ENCODE data around the gene GET4.
"Not testable (repeated sequence)": the region's sequence is repeated elsewhere in the genome, so short reads cannot be mapped to it uniquely, and the experiment has no call there.

GET4 gene

GRCh38 chr7:908159-908581 is 31.8 kb downstream of the GET4 start:
- H3K79me2 ChIP-seq (ENCODE audit: insufficient read depth, low read length): no peaks in the 10 kb centered on the region
- no peak overlapping the region for H3K27ac ChIP-seq (ENCODE audit: low read depth, low read length, poor library complexity, severe bottlenecking)
- peaks cover under 1% of the 10 kb centered on the region; the same call in 1 of the 2 replicates for H3K27me3 ChIP-seq (ENCODE audit: insufficient read depth, low read length)
- no peaks in the 10 kb centered on the region for H3K36me3 ChIP-seq (ENCODE audit: insufficient read depth, low read length)
- no peak for TF ChIP-seq EZH2 (IDR thresholded peaks at IDR 0.05; ENCODE audit: borderline replicate concordance, low read length)
- TF ChIP-seq, protein P1, sequence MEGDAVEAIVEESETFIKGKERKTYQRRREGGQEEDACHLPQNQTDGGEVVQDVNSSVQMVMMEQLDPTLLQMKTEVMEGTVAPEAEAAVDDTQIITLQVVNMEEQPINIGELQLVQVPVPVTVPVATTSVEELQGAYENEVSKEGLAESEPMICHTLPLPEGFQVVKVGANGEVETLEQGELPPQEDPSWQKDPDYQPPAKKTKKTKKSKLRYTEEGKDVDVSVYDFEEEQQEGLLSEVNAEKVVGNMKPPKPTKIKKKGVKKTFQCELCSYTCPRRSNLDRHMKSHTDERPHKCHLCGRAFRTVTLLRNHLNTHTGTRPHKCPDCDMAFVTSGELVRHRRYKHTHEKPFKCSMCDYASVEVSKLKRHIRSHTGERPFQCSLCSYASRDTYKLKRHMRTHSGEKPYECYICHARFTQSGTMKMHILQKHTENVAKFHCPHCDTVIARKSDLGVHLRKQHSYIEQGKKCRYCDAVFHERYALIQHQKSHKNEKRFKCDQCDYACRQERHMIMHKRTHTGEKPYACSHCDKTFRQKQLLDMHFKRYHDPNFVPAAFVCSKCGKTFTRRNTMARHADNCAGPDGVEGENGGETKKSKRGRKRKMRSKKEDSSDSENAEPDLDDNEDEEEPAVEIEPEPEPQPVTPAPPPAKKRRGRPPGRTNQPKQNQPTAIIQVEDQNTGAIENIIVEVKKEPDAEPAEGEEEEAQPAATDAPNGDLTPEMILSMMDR (IDR thresholded peaks at IDR 0.05; ENCODE audit: low read length): no peak
- H3K4me3 ChIP-seq (ENCODE audit: low read depth, low read length, poor library complexity, severe bottlenecking): no peak overlapping the region
- H3K4me1 ChIP-seq (ENCODE audit: insufficient read depth, low read length, severe bottlenecking): no peaks in the 10 kb centered on the region
- H2AFZ ChIP-seq (ENCODE audit: low read length): no peak overlapping the region
- H3K9me2 ChIP-seq (ENCODE audit: low read depth, low read length): no peaks in the 10 kb centered on the region
- no peak overlapping the region for H3K9ac ChIP-seq (ENCODE audit: low read length)
- H3K4me2 ChIP-seq (ENCODE audit: low read length): no peak overlapping the region
- no peaks in the 10 kb centered on the region for H4K20me1 ChIP-seq (ENCODE audit: insufficient read depth, low read length)
- H3F3A ChIP-seq (ENCODE audit: insufficient read depth, low read length): no peaks in the 10 kb centered on the region
- no peaks in the 10 kb centered on the region for H3K9me3 ChIP-seq (ENCODE audit: low read length)

GRCh38 chr7:908591-909357 is 32.4 kb downstream of the GET4 start:
- H3K4me2 ChIP-seq (ENCODE audit: low read length); H3K9me3 ChIP-seq (ENCODE audit: low read length); H4K20me1 ChIP-seq (ENCODE audit: insufficient read depth, low read length); H3K27me3 ChIP-seq (ENCODE audit: insufficient read depth, low read length); H3K9me2 ChIP-seq (ENCODE audit: low read depth, low read length); H3K79me2 ChIP-seq (ENCODE audit: insufficient read depth, low read length); H3F3A ChIP-seq (ENCODE audit: insufficient read depth, low read length); H3K36me3 ChIP-seq (ENCODE audit: insufficient read depth, low read length); H3K27ac ChIP-seq (ENCODE audit: low read depth, low read length, poor library complexity, severe bottlenecking); H2AFZ ChIP-seq (ENCODE audit: low read length); H3K4me1 ChIP-seq (ENCODE audit: insufficient read depth, low read length, severe bottlenecking); H3K4me3 ChIP-seq (ENCODE audit: low read depth, low read length, poor library complexity, severe bottlenecking); H3K9ac ChIP-seq (ENCODE audit: low read length): not testable (repeated sequence)
- TF ChIP-seq, protein P1 (IDR thresholded peaks at IDR 0.05; ENCODE audit: low read length): peak; percentile 34; the same call in 1 of the 2 replicates

DNA sequence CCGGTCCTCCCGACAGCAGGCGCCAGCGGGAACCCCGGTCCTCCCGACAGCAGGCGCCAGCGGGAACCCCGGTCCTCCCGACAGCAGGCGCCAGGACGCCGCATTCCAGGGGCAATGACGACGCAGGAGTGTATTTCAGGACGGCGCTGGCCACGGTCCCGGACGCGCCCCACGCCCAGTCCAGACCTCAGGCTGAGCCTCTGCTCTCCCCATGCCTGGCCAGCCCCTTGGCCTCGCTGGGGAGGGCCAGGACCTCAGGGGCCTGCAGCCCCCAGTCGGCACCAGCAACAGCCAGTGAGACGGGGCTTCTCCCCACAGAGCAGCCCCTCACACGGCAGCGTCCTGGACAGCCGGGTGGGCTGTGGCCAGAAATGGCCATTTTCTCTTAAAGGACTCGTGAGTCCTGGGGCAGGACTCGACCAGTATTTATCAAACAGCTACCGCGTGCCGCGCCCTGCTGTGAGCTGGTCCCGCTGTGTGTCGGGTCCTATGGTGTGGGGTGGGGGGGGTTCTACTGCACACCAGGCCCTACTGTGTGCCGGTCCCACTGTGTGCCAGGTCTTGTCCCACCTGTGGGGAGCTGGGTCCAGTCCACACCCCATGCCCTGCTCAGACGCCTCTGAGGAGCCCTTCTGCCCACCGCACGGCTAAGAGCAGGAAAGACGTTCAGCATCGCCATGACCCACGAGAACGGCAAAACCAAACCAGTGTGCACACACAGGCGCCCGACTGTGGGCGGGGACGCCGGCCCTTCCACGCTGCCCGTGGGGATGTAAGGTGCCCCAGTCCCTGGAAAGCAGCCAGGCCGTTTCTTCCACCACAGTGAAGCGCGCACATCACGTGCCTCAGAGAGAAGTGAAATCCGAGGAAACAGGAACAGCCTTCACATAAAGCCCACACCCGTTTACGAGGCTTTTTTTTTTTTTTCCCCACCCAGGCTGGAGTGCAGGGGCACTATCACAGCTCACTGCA is 33.3 kb downstream of the GET4 start:
- no peaks in the 10 kb centered on the region for H3K9me3 ChIP-seq (ENCODE audit: low read length)
- H3K27ac ChIP-seq (ENCODE audit: low read depth, low read length, poor library complexity, severe bottlenecking): no peak overlapping the region
- H4K20me1 ChIP-seq (ENCODE audit: insufficient read depth, low read length): no peaks in the 10 kb centered on the region
- no peak overlapping the region for H3K4me3 ChIP-seq (ENCODE audit: low read depth, low read length, poor library complexity, severe bottlenecking)
- H3K9ac ChIP-seq (ENCODE audit: low read length): no peak overlapping the region
- H3K4me2 ChIP-seq (ENCODE audit: low read length): no peak overlapping the region
- no peak overlapping the region for H2AFZ ChIP-seq (ENCODE audit: low read length)
- no peaks in the 10 kb centered on the region; the same call in 1 of the 2 replicates for H3K27me3 ChIP-seq (ENCODE audit: insufficient read depth, low read length)
- H3K4me1 ChIP-seq (ENCODE audit: insufficient read depth, low read length, severe bottlenecking): no peaks in the 10 kb centered on the region
- no peaks in the 10 kb centered on the region for H3K9me2 ChIP-seq (ENCODE audit: low read depth, low read length)
- no peaks in the 10 kb centered on the region for H3K36me3 ChIP-seq (ENCODE audit: insufficient read depth, low read length)
- TF ChIP-seq, protein P1 (IDR thresholded peaks at IDR 0.05; ENCODE audit: low read length): no peak
- TF ChIP-seq EZH2 (IDR thresholded peaks at IDR 0.05; ENCODE audit: borderline replicate concordance, low read length): no peak
- H3F3A ChIP-seq (ENCODE audit: insufficient read depth, low read length): no peaks in the 10 kb centered on the region
- no peaks in the 10 kb centered on the region for H3K79me2 ChIP-seq (ENCODE audit: insufficient read depth, low read length)

All from OCI-LY1 (cell line).